SJCRH30 (cell line): ENCODE data around the gene OSBPL10. TPM values are rescaled to one million over a fixed set of nuclear protein-coding genes. Genes with fewer than 3 reads are reported as not detected.

Experiments
- DNase-seq, 2 experiments: peaks; one replicate each; pipeline ENCODE4 v3.0.0-alpha.2; 2015 to 2020
- H3K27ac ChIP-seq: fragments of 250-450 bp; sonication (Bioruptor Pico); 2 replicates; pipeline ENCODE4 v1.5.1; 2020; ENCODE audit warnings: mild to moderate bottlenecking, moderate library complexity
- H3K27me3 ChIP-seq: fragments of 250-450 bp; sonication (Bioruptor Pico); 2 replicates; pipeline ENCODE4 v1.5.1; 2020; ENCODE audit warnings: mild to moderate bottlenecking, moderate library complexity
- H3K36me3 ChIP-seq: fragments of 250-450 bp; sonication (Bioruptor Pico); 2 replicates; pipeline ENCODE4 v1.5.1; 2020; ENCODE audit warnings: mild to moderate bottlenecking, moderate library complexity
- H3K4me1 ChIP-seq: fragments of 250-450 bp; sonication (Bioruptor Pico); 2 replicates; pipeline ENCODE4 v1.5.1; 2020; ENCODE audit warnings: mild to moderate bottlenecking, moderate library complexity
- H3K4me3 ChIP-seq: fragments of 250-450 bp; sonication (Bioruptor Pico); 2 replicates; pipeline ENCODE4 v1.5.1; 2020; ENCODE audit warnings: mild to moderate bottlenecking, moderate library complexity
- H3K9me3 ChIP-seq: fragments of 250-450 bp; sonication (Bioruptor Pico); replicated peaks from 2 replicates; pipeline ENCODE4 v1.5.1; 2020; ENCODE audit warnings: mild to moderate bottlenecking, moderate library complexity
- total RNA-seq: library from RNA; depleted of rRNA; stranded (reverse); fragments of >200 nt; shearing (Covaris generic); gene quantifications from 2 replicates; pipeline ENCODE4 v1.2.3, GENCODE V29; 2014; rRNA removed

OSBPL10 gene
- total RNA-seq, 1 experiment from 2014 or later = 2.0 TPM

DNA sequence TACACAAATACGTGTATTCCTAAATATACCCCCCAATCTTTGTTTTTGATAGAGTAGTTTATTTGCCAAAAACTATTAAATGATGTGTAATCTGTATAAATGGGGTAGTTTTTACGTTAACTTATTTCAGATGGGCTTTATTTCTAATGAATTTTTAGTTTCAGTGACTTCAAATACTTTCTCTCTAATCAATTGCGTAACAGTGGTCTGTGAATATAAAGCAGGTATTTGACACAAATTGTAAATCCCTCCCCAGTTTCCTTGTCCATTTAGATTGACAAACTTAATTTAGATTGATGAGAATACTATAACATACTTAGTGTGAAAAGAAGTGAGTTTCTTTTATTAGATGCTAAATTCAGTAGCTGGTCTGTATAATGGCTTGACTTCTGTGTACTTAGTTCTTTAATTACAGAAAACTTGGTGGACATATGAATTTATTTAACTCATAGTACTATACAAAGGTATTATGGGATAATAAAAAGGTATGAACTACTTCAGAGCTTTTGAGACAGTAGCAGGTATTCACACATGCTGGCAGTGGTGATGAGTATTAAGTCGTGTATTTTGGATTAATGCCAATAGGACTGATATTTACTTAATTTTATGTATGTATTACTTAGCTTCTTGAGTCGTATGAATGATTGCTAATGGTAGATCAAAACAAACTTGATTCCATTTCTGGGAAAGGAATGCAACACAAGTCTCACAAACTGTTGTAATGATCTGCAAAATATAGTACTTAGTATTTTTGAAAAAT is 366.7 kb downstream of the OSBPL10 start:
- Histone ChIP-seq H3K4me3 (no peak overlapping the region), H3K4me1 (no peaks in the 10 kb centered on the region), H3K27ac (no peak overlapping the region), H3K27me3 (no peaks in the 10 kb centered on the region), H3K9me3 (no peaks in the 10 kb centered on the region), H3K36me3 (no peaks in the 10 kb centered on the region)
- no peak for DNase-seq

DNA sequence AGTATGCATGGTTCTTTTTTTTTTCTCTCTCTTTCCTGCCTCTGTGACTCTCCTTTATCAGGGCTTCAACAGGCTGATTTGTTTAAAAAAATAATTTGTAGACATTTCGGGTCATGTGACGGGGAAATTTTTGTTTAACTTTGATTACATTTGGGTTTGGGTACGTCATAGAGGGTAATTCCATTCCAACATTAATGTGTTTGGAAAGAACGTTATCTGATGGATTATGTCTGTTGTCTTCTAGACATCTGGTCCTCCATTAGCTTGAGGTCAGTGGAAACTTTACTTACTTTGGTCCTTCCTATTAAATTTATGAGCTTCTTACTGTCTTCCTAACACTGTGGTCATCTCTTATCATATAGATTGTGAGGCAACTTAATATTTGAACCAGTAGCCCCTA is 367.4 kb downstream of the OSBPL10 start:
- DNase-seq = no peak
- H3K4me3 ChIP-seq = no peak overlapping the region

DNA sequence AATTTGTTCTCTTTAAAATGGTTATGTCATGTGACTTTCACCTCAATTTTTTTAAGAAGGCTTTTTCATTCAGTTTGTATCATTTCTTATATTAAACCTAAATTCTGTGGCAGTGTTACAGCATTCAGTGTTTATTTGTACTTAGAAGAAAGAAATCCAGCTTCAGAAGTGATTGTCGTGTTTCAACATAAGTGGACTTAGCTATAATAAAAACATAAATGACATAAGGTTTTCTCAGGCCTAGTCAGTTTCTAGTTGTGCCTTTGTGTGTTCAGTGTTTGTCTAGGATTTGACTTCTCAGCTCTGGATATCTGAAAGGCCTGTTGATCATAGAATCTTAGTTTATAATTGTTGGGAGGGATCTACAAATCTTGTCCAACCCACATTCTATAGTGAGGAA is 367.9 kb downstream of the OSBPL10 start:
- Histone ChIP-seq H3K27me3 (no peaks in the 10 kb centered on the region), H3K9me3 (no peaks in the 10 kb centered on the region), H3K36me3 (no peaks in the 10 kb centered on the region), H3K4me3 (no peak overlapping the region), H3K27ac (no peak overlapping the region), H3K4me1 (no peaks in the 10 kb centered on the region)
- no peak for DNase-seq

More for the DNA sequence above, 367.4 kb downstream of the OSBPL10 start:
- Histone ChIP-seq H3K27me3 (no peaks in the 10 kb centered on the region), H3K27ac (no peak overlapping the region), H3K4me1 (no peaks in the 10 kb centered on the region), H3K9me3 (no peaks in the 10 kb centered on the region), H3K36me3 (no peaks in the 10 kb centered on the region)

Other genes with a start within 250 kb of the OSBPL10 start
- gene ZNF860, start 488 bp upstream of the OSBPL10 start, total RNA-seq = 0.06 TPM in 1 of 2 replicates, not detected in the other
- gene GPD1L, start 125.4 kb upstream of the OSBPL10 start, total RNA-seq = 4.8 and 5.4 TPM in 2 replicates